Mesendoderm (in vitro differentiated cells): ENCODE data around the gene ACTN1.
"Not testable (repeated sequence)": the region's sequence is repeated elsewhere in the genome, so short reads cannot be mapped to it uniquely, and the experiment has no call there.

ENCODE experiments used
- DNase-seq: peaks from one replicate; pipeline ENCODE4 v3.0.0; 2013
- H2AK5ac ChIP-seq: 2 replicates; pipeline ENCODE4 v1.6.1; 2013; ENCODE audit warnings: low read length, inconsistent platforms
- H2BK120ac ChIP-seq: 2 replicates; pipeline ENCODE4 v1.6.1; 2013; ENCODE audit warnings: low read depth, mild to moderate bottlenecking, low read length, moderate library complexity, mixed read lengths
- H2BK15ac ChIP-seq: replicated peaks from 2 replicates; pipeline ENCODE4 v1.6.1; 2013; ENCODE audit warnings: low read depth, mild to moderate bottlenecking, moderate library complexity
- H2BK5ac ChIP-seq: 2 replicates; pipeline ENCODE4 v1.6.1; 2013; ENCODE audit warnings: low read length, inconsistent platforms
- H3K18ac ChIP-seq: 2 replicates; pipeline ENCODE4 v1.6.1; 2013; ENCODE audit warnings: mild to moderate bottlenecking, low read length, mixed read lengths
- H3K23ac ChIP-seq: one replicate; pipeline ENCODE4 v1.6.1; 2013; ENCODE audit warnings: low read length
- H3K27ac ChIP-seq: 2 replicates; pipeline ENCODE4 v1.5.1; 2013; ENCODE audit warnings: low read depth, mild to moderate bottlenecking, inconsistent platforms, low read length, moderate library complexity
- H3K27me3 ChIP-seq: 2 replicates; pipeline ENCODE4 v1.6.1; 2013; ENCODE audit warnings: low read length, control low read depth, mild to moderate bottlenecking, inconsistent platforms; ENCODE audit not compliant: insufficient read depth, poor library complexity
- H3K36me3 ChIP-seq: 2 replicates; pipeline ENCODE4 v1.6.1; 2013; ENCODE audit warnings: low read length, inconsistent platforms; ENCODE audit not compliant: control insufficient read depth, insufficient read depth
- H3K4ac ChIP-seq: one replicate; pipeline ENCODE4 v1.6.1; 2013; ENCODE audit warnings: low read depth, mild to moderate bottlenecking, low read length, moderate library complexity
- H3K4me1 ChIP-seq: 2 replicates; pipeline ENCODE4 v1.6.1; 2013; ENCODE audit warnings: low read depth, low read length, inconsistent platforms; ENCODE audit not compliant: control insufficient read depth
- H3K4me2 ChIP-seq: 2 replicates; pipeline ENCODE4 v1.6.1; 2013; ENCODE audit warnings: low read length
- H3K4me3 ChIP-seq: 2 replicates; pipeline ENCODE4 v1.5.1; 2013; ENCODE audit warnings: mild to moderate bottlenecking, low read length
- H3K56ac ChIP-seq: one replicate; pipeline ENCODE4 v1.6.1; 2013; ENCODE audit warnings: low read length
- H3K79me1 ChIP-seq: 2 replicates; pipeline ENCODE4 v1.6.1; 2013; ENCODE audit warnings: low read length, inconsistent platforms
- H3K79me2 ChIP-seq: 2 replicates; pipeline ENCODE4 v1.6.1; 2013; ENCODE audit warnings: mild to moderate bottlenecking, low read length; ENCODE audit not compliant: control insufficient read depth, insufficient read depth
- H3K9ac ChIP-seq: 2 replicates; pipeline ENCODE4 v1.6.1; 2013; ENCODE audit warnings: low read length, inconsistent platforms
- H4K5ac ChIP-seq: one replicate; pipeline ENCODE4 v1.6.1; 2013; ENCODE audit warnings: low read length
- H4K8ac ChIP-seq: one replicate; pipeline ENCODE4 v1.6.1; 2013; ENCODE audit warnings: low read depth, mild to moderate bottlenecking, control low read depth, low read length, moderate library complexity
- WGBS: extraction: QIAGEN DNeasy Blood & Tissue Kit; methylation state at CpG from one replicate; pipeline ENCODE4 v1.1.7; 2013; ENCODE audit warnings: low lambda C conversion rate, missing lambda C conversion rate; ENCODE audit not compliant: insufficient coverage; ENCODE audit errors: extremely low coverage; 5-methylcytosine and 5-hydroxymethylcytosine counted together

Gene ACTN1

DNA sequence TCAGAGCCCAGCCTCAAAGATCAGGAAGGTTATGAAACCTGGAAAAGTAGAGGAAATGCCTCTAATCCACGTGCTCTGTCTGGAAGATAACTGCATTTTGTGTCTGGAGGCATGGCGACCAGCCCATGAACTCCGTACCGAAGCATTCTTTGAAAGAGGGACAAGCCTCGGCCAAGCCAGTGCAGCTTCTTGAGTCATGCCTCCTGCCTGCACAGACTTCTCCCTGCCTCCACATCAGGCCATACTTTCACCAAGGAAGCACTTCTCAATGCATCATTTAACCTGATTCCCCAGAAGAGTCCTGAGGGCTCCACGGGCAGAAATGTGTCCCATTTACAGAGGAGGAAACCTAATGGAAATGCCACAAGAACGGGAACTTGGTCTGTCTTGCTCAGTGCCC lies 3.4 kb downstream of the ACTN1 start:
- Histone ChIP-seq H2AK5ac (no peak overlapping the region), H3K79me2 (peaks cover 78% of the 10 kb centered on the region), H3K4me3 (no peak overlapping the region), H3K27me3 (no peaks in the 10 kb centered on the region), H3K23ac (no peak overlapping the region), H3K4ac (no peak overlapping the region), H4K8ac (no peak overlapping the region), H2BK15ac (no peak overlapping the region), H3K4me1 (peaks cover 12% of the 10 kb centered on the region), H2BK120ac (no peak overlapping the region), H3K56ac (no peak overlapping the region), H3K79me1 (peaks cover 16% of the 10 kb centered on the region), H3K36me3 (peaks cover 5% of the 10 kb centered on the region), H3K18ac (no peak overlapping the region), H3K9ac (no peak overlapping the region), H3K27ac (no peak overlapping the region), H4K5ac (no peak overlapping the region), H3K4me2 (no peak overlapping the region), H2BK5ac (no peak overlapping the region)
- no CpG with 5 or more reads among the region's 7 CpGs for WGBS
- no peak for DNase-seq

DNA sequence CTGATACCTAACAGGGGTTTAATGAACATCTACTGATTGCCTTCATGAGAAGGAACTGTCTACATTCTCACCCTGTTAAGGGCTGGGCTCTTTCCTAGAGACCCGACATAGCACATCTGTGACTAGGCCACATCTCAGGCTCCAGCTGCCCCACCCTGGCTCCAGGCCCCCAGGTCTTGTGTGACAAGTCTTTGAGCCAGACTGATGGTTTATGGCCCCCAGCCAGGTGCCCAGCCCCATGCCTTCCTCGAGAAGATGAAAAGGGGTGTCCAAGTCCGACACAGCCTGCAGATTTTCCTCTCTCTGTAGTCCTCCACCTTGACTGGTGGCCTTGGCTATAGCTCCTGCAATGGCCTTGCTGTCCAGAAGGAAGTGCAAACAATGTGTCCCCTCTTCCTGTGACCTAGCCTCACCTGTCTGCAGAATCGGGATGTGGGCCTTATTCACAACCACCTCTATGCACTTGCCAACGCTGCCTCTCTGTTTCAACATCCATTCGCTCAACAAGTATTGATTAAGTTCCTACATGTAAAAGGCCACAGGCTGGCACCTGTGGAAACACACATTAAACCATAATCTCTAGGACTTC lies 4.2 kb downstream of the ACTN1 start:
- H3K4ac ChIP-seq: no peak overlapping the region
- no peak overlapping the region for H2BK5ac ChIP-seq
- peaks cover 16% of the 10 kb centered on the region for H3K79me1 ChIP-seq
- no peak overlapping the region for H4K5ac ChIP-seq
- H3K4me1 ChIP-seq: peaks cover 14% of the 10 kb centered on the region
- H3K27me3 ChIP-seq: no peaks in the 10 kb centered on the region
- WGBS: no CpG with 5 or more reads among the region's 6 CpGs
- peaks cover 5% of the 10 kb centered on the region for H3K36me3 ChIP-seq
- no peak overlapping the region for H3K27ac ChIP-seq
- no peak overlapping the region for H2AK5ac ChIP-seq
- H3K4me2 ChIP-seq: no peak overlapping the region
- H3K9ac ChIP-seq: no peak overlapping the region
- no peak overlapping the region for H2BK120ac ChIP-seq
- no peak for DNase-seq
- H3K18ac ChIP-seq: no peak overlapping the region
- H2BK15ac ChIP-seq: no peak overlapping the region
- H3K4me3 ChIP-seq: no peak overlapping the region
- H3K56ac ChIP-seq: no peak overlapping the region
- H3K79me2 ChIP-seq: peaks cover 86% of the 10 kb centered on the region
- H3K23ac ChIP-seq: no peak overlapping the region
- H4K8ac ChIP-seq: no peak overlapping the region

DNA sequence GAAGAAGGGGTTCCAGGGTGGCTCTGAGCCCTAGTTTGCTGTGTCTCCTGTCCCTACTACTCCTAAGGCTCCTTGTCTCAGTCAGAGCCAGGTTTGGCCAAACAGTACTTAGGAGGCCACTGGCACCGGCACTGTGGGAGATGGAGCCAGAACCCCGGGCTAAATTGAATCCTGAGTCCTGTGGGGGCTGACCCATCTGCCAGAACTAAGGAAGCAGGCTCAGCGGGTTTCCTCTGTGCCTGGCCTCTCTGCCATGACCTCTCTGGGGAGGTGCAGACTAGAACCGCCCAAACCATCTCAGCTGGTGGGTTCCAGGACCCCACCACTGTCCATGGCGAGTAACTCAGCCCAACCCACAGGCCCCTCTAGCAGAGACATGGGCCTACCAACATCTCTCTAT lies 5.5 kb downstream of the ACTN1 start:
- Histone ChIP-seq H3K36me3 (peaks cover 5% of the 10 kb centered on the region), H3K4me2 (no peak overlapping the region), H3K79me1 (peaks cover 19% of the 10 kb centered on the region), H3K27me3 (no peaks in the 10 kb centered on the region), H2BK5ac (no peak overlapping the region), H3K4ac (no peak overlapping the region), H2BK15ac (no peak overlapping the region), H3K23ac (no peak overlapping the region), H2BK120ac (no peak overlapping the region), H3K4me1 (peaks cover 18% of the 10 kb centered on the region), H3K9ac (no peak overlapping the region), H4K8ac (no peak overlapping the region), H3K79me2 (peaks cover 98% of the 10 kb centered on the region), H2AK5ac (no peak overlapping the region), H3K56ac (no peak overlapping the region), H3K27ac (no peak overlapping the region), H3K18ac (no peak overlapping the region), H4K5ac (no peak overlapping the region), H3K4me3 (no peak overlapping the region)
- DNase-seq: no peak
- no CpG with 5 or more reads among the region's 5 CpGs for WGBS

DNA sequence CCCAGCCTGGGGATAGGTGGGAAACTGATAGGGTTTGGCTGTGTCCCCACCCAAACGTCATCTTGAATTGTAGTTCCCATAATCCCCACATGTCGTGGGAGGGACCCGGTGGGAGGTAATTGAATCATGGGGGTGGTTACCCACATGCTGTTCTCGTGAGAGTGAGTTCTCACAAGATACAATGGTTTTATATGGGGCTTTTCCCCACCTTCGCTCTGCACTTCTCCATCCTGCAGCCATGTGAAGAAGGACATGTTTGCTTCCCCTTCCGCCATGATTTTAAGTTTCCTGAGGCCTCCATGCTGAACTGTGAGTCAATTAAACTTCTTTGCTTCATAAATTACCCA lies 5.9 kb downstream of the ACTN1 start:
- H3K27ac ChIP-seq, H2AK5ac ChIP-seq, H3K18ac ChIP-seq, H3K9ac ChIP-seq, H3K23ac ChIP-seq, H4K8ac ChIP-seq, H3K27me3 ChIP-seq, H3K4me2 ChIP-seq, H4K5ac ChIP-seq, H3K4ac ChIP-seq, H3K56ac ChIP-seq, H3K36me3 ChIP-seq, DNase-seq, H2BK120ac ChIP-seq, H2BK15ac ChIP-seq, H3K4me3 ChIP-seq, H2BK5ac ChIP-seq: not testable (repeated sequence)
- peaks cover 21% of the 10 kb centered on the region for H3K79me1 ChIP-seq
- no CpG with 5 or more reads among the region's 6 CpGs for WGBS
- H3K79me2 ChIP-seq: peaks cover 99% of the 10 kb centered on the region
- H3K4me1 ChIP-seq: peaks cover 18% of the 10 kb centered on the region

DNA sequence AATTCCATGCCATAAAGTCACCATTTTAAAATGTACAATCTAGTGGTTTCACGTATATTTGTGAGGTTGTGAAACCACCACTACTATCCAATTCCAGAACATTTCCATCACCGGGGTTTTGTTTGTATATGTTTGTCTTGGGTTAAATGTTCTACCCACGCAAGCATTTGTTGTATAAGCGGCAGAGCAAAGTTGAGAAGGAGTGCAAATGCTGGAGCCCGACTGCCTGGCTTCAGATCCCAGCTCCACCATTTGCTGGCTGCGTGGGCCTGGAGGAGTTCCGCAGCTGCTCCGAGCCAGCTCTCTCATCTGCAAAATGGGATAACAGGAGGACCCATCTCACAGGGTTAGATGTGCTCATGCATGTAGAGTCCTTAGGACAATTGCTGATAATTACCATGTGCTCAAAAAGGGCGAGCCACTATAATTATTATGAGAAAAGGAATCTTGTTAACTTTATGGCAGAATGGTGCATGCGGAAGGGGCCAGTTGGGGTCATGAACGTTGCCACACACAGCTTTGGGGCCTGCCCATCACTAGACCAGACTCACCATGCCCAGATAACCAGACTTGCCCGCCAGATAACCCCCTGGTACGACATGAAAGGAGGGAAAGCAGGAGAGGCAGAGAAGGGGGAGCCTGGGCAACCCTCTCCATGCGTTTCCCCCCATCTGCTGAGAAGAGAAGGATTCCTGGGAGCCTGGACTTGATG lies 6.4 kb downstream of the ACTN1 start:
- no peak overlapping the region for H3K9ac ChIP-seq
- H3K27ac ChIP-seq: no peak overlapping the region
- no peak overlapping the region for H2AK5ac ChIP-seq
- peaks cover 99% of the 10 kb centered on the region for H3K79me2 ChIP-seq
- no peak for DNase-seq
- no peak overlapping the region for H3K56ac ChIP-seq
- H4K5ac ChIP-seq: no peak overlapping the region
- H3K36me3 ChIP-seq: peaks cover 5% of the 10 kb centered on the region
- H3K18ac ChIP-seq: no peak overlapping the region
- no peak overlapping the region for H3K4me2 ChIP-seq
- no peak overlapping the region for H2BK5ac ChIP-seq
- no peak overlapping the region for H2BK15ac ChIP-seq
- no peak overlapping the region for H3K4ac ChIP-seq
- H3K4me1 ChIP-seq: peaks cover 18% of the 10 kb centered on the region
- peaks cover 22% of the 10 kb centered on the region for H3K79me1 ChIP-seq
- H2BK120ac ChIP-seq: no peak overlapping the region
- H3K4me3 ChIP-seq: no peak overlapping the region
- no peak overlapping the region for H3K23ac ChIP-seq
- WGBS: no CpG with 5 or more reads among the region's 14 CpGs
- H3K27me3 ChIP-seq: no peaks in the 10 kb centered on the region
- no peak overlapping the region for H4K8ac ChIP-seq
